PC-3 (cell line): ENCODE measurements around the gene MAD1L1.

ENCODE experiments used
- EZH2 ChIP-seq: fragments of 300-600 bp; sonication (generic); IDR thresholded peaks from one replicate; pipeline ENCODE4 v1.6.1; 2017; ENCODE audit warnings: antibody characterized with exemption, mild to moderate bottlenecking, low read length; ENCODE audit not compliant: unreplicated experiment
- EZH2phosphoT487 ChIP-seq: fragments of 300-600 bp; sonication (generic); IDR thresholded peaks from 2 replicates; pipeline ENCODE4 v1.6.1; 2018; ENCODE audit warnings: mild to moderate bottlenecking, antibody characterized with exemption, low read length, borderline replicate concordance
- TF ChIP-seq, protein P1 (sequence below): fragments of 300-600 bp; sonication (generic); conservative IDR thresholded peaks from 2 replicates; pipeline ENCODE4 v1.5.1; 2017; ENCODE audit warnings: antibody characterized with exemption, low read depth, mild to moderate bottlenecking, low read length

DNA sequence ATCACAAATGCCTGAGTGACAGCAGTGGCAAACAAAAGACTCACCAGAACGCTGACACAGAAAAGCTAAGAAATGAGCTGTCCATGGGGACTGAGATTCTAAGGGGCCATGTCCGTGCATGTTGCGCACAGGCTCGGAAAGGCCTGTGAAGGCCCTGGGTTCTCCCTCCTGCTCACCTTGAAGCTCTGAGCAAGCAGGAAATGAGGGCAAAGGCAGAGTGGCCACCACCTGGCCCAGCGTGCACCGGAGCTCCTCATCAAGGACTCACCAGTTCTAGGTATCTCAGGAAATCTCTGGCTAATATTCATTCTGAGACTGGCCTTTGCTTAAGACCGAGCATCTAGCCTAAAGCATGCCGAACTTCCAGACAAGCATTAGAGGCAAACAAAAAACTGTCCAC is 52.7 kb downstream of the MAD1L1 start:
- TF ChIP-seq, protein P1, sequence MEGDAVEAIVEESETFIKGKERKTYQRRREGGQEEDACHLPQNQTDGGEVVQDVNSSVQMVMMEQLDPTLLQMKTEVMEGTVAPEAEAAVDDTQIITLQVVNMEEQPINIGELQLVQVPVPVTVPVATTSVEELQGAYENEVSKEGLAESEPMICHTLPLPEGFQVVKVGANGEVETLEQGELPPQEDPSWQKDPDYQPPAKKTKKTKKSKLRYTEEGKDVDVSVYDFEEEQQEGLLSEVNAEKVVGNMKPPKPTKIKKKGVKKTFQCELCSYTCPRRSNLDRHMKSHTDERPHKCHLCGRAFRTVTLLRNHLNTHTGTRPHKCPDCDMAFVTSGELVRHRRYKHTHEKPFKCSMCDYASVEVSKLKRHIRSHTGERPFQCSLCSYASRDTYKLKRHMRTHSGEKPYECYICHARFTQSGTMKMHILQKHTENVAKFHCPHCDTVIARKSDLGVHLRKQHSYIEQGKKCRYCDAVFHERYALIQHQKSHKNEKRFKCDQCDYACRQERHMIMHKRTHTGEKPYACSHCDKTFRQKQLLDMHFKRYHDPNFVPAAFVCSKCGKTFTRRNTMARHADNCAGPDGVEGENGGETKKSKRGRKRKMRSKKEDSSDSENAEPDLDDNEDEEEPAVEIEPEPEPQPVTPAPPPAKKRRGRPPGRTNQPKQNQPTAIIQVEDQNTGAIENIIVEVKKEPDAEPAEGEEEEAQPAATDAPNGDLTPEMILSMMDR = no peak
- TF ChIP-seq EZH2 (no peak), EZH2phosphoT487 (no peak)
